ENCODE results near the gene CPXM2.

The CPXM2 gene

DNA sequence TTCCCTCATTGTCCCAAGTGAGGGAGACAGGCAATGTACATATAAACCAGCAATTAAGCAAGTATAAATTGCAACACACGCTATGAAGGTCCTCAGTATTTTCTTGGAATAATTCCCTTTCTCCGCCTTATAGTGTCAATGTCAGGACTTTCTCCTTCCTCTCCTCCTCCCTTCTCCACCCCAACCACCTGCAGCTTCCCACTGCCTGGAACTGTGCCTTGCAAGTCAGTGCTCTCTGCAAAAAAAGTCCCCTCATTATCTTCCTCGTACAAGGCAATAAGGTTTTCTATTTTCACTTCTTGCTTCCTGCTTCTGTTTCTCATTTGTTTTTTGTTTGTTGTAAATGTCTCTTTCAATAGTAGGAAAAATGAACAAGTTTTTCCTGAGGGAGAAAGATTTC is 113.7 kb downstream of the CPXM2 start:
- DNase-seq (ENCODE audit: low read depth in 2 of 2): no peak
- TF ChIP-seq, protein P1, sequence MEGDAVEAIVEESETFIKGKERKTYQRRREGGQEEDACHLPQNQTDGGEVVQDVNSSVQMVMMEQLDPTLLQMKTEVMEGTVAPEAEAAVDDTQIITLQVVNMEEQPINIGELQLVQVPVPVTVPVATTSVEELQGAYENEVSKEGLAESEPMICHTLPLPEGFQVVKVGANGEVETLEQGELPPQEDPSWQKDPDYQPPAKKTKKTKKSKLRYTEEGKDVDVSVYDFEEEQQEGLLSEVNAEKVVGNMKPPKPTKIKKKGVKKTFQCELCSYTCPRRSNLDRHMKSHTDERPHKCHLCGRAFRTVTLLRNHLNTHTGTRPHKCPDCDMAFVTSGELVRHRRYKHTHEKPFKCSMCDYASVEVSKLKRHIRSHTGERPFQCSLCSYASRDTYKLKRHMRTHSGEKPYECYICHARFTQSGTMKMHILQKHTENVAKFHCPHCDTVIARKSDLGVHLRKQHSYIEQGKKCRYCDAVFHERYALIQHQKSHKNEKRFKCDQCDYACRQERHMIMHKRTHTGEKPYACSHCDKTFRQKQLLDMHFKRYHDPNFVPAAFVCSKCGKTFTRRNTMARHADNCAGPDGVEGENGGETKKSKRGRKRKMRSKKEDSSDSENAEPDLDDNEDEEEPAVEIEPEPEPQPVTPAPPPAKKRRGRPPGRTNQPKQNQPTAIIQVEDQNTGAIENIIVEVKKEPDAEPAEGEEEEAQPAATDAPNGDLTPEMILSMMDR (IDR thresholded peaks at IDR 0.05; ENCODE audit: low read depth, low read length): no peak
- no peak overlapping the region for H3K4me3 ChIP-seq (replicated peaks in 1 of 2; ENCODE audit: low read depth in 2 of 2, low read length in 2 of 2)

DNA sequence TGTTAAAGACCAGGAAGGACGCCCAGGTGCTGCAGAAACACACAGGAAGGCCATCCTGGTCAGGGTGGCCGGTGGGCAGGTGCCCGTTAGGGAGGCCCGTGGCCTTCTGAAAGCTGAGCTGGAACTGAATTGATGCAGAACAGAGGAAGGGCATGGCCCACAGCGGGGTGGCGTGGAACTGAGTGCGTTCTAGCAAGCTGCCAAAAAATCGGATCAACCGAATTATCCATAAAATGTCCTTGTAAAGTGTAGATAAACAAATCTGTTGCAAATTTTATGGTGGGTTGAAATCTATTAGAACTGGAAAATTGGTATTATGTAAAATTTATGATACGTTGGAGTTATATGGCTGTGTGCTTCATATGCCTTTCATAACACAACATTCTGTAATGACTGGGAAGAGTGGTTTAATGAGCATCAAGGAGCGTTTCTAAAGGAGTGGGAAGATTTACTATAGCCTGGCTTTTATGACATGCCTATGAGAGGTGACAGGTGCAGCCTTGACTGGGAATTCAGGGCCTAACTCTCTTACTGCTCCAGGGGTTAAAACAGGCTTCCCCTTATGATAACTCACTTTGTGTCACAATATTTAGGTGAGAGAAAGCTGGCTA is 117.4 kb downstream of the CPXM2 start:
- TF ChIP-seq, protein P1 (IDR thresholded peaks at IDR 0.05; ENCODE audit: low read depth, low read length): no peak
- no peak for DNase-seq (ENCODE audit: low read depth in 2 of 2)
- H3K4me3 ChIP-seq (replicated peaks in 1 of 2; ENCODE audit: low read depth in 2 of 2, low read length in 2 of 2): no peak overlapping the region

DNA sequence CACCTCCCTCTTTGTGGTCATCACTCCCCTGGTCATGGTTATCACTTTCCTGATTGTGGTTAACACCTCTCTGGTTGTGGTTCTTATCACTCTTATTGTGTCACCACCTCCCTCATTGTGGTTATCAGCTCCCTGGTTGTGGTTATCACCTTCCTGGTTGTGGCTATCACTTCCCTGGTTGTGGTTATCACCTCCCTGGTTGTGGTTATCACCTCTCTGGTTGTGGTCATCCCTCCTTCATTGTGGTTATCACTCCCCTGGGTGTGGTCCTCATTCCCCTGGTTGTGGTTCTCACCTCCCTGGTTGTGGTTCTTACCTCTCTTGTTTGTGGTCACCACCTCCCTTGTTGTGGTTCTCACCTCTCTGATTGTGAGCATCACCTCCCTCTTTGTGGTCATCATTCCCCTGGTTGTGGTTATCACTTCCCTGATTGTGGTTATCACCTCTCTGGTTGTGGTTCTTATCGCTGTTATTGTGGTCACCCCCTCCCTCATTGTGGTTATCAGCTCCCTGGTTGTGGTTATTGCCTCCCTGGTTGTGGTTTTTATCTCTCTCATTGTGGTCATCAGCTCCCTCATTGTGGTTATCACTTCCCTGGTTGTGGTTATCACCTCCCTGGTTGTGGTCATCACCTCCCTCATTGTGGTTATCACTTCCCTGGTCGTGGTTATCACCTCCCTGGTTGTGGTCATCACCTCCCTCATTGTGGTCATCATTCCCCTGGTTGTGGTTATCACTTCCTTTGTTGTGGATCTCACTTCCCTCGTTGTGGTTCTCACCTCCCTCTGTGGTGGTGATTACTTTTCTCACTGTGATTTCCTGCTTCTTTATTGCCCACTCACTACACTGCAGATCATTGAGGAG is 118.7 kb downstream of the CPXM2 start:
- no peak for DNase-seq (ENCODE audit: low read depth in 2 of 2)
- H3K4me3 ChIP-seq (replicated peaks in 1 of 2; ENCODE audit: low read depth in 2 of 2, low read length in 2 of 2): no peak overlapping the region
- TF ChIP-seq, protein P1 (IDR thresholded peaks at IDR 0.05; ENCODE audit: low read depth, low read length): no peak

DNA sequence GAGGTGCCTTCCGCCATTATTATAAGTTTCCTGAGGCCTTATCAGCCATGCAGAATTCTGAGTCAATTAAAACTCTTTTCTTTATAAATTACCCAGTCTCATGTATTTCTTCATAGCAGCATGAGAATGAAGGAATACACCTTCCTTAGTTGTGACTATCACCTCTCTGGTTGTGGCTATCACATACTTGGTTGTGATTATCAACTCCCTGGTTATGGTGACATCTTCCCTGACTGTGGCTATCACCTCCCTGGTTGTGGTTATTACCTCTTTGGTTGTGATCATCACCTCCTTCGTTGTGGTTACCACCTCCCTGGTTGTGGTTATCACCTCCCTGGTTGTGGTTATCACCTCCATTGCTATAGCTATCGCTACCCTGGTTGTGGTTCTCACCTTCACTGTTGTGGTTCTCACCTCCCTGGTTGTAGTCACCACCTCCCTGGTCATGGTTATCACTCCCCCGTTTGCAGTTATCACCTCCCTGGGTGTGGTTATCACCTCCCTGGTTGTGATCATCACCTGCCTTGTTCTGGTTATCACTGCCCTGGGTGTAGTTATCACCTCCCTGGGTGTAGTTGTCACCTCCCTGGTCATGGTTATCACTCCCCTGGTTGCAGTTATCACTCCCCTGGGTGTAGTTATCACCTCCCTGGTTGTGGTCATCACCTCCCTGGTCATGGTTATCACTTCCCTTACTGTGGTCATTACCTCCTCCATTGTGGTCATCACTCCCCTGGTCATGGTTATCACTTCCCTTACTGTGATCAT is 119.5 kb downstream of the CPXM2 start:
- H3K4me3 ChIP-seq (replicated peaks in 1 of 2; ENCODE audit: low read depth in 2 of 2, low read length in 2 of 2): no peak overlapping the region
- DNase-seq (ENCODE audit: low read depth in 2 of 2): no peak
- TF ChIP-seq, protein P1 (IDR thresholded peaks at IDR 0.05; ENCODE audit: low read depth, low read length): no peak

DNA sequence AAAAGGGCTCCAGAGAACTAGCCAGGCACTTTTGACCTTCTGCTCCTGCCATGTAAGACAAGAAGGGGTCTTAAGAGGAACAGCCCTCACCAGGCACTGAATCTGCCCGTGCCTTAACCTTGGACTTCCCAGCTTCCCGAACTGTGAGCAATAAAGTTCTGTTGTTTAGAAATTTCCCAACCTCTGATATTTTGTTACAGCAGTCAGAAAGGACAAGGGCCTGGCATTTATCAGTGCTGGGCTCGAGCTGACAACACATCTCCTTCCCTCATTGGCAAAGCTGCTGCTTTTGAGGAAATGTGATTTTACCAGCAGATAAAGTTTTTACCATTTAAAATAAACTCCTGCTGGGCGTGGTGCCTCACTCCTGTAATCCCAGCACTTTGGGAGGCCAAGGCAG is 122.0 kb downstream of the CPXM2 start:
- DNase-seq (ENCODE audit: low read depth in 2 of 2): no peak
- H3K4me3 ChIP-seq (replicated peaks in 1 of 2; ENCODE audit: low read depth in 2 of 2, low read length in 2 of 2): no peak overlapping the region
- TF ChIP-seq, protein P1 (IDR thresholded peaks at IDR 0.05; ENCODE audit: low read depth, low read length): no peak

DNA sequence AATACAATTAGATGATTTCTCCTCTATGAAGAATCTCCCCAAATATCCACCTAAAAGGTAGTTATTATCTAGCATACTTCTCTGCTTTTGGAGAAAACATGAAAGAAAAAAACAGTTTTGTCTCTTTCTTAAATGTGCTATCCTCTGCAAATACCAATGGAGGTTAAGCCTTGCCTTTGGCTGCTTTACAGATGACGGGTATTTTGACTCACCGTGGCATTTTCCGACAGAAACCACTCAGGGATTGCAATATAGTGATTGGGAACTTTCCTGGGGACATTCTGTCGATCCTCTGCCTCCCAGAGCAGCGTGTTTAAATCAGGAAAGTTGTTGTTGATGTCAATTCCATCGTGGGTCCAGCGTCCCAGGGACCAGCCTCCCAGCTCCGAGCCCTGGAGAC is 124.8 kb downstream of the CPXM2 start:
- TF ChIP-seq, protein P1 (IDR thresholded peaks at IDR 0.05; ENCODE audit: low read depth, low read length): no peak
- no peak for DNase-seq (ENCODE audit: low read depth in 2 of 2)

More for the DNA sequence above, 124.8 kb downstream of the CPXM2 start:
- H3K4me3 ChIP-seq (replicated peaks in 1 of 2; ENCODE audit: low read depth in 2 of 2, low read length in 2 of 2): no peak overlapping the region

Data from cardiac fibroblast (primary cell).